Measurements from ENCODE around the gene CEP70. TPM values are rescaled to one million over a fixed set of nuclear protein-coding genes. Genes with fewer than 3 reads are reported as not detected.
"Not testable (repeated sequence)": the region's sequence is repeated elsewhere in the genome, so short reads cannot be mapped to it uniquely, and the experiment has no call there.

CEP70 gene
- 10 to 100 TPM; 33.9 to 44.8 (median 42.1) TPM for polyA plus RNA-seq (ENCODE audit: insufficient read length in 4 of 4)

GRCh38 chr3:138594150-138594934 is at the start of gene CEP70:
TSS of gene CEP70 (minus strand) at chr3:138594260. CDS start at chr3:138572927, 21,333 bp downstream.
- DNase-seq (ENCODE audit: low read depth in 4 of 4, low spot score in 3 of 4): peak; percentile 84 to 91 (median 88)

GRCh38 chr3:138642927-138643253 is 48.8 kb upstream of the CEP70 start:
- no peak for DNase-seq (ENCODE audit: low read depth in 4 of 4, low spot score in 3 of 4)

GRCh38 chr3:138642226-138642926 is 48.3 kb upstream of the CEP70 start:
- no peak for DNase-seq (ENCODE audit: low read depth in 4 of 4, low spot score in 3 of 4)

GRCh38 chr3:138640537-138640936 is 46.5 kb upstream of the CEP70 start:
- DNase-seq (ENCODE audit: low read depth in 4 of 4, low spot score in 3 of 4): no peak

- DNase-seq (ENCODE audit: low read depth in 4 of 4, low spot score in 3 of 4): no peak
These were observed 44.6 kb upstream of the CEP70 start for GRCh38 chr3:138638641-138639040.

GRCh38 chr3:138629526-138629925 is 35.5 kb upstream of the CEP70 start:
- DNase-seq (ENCODE audit: low read depth in 4 of 4, low spot score in 3 of 4): no peak

GRCh38 chr3:138625707-138626365 is 31.8 kb upstream of the CEP70 start:
- DNase-seq (ENCODE audit: low read depth in 4 of 4, low spot score in 3 of 4): no peak

- DNase-seq (ENCODE audit: low read depth in 4 of 4, low spot score in 3 of 4): no peak
These were observed 30.5 kb upstream of the CEP70 start for GRCh38 chr3:138624518-138624917.

- no peak for DNase-seq (ENCODE audit: low read depth in 4 of 4, low spot score in 3 of 4)
These were observed 26.4 kb upstream of the CEP70 start for GRCh38 chr3:138620431-138620830.

- no peak for DNase-seq (ENCODE audit: low read depth in 4 of 4, low spot score in 3 of 4)
These were observed 21.4 kb upstream of the CEP70 start for GRCh38 chr3:138615462-138615861.

GRCh38 chr3:138609898-138610266 is 15.8 kb upstream of the CEP70 start:
- DNase-seq (ENCODE audit: low read depth in 4 of 4, low spot score in 3 of 4): no peak

- DNase-seq (ENCODE audit: low read depth in 4 of 4, low spot score in 3 of 4): peak; percentile 50 to 63 (median 59)
These were observed 14.5 kb upstream of the CEP70 start, which contains the start of gene FAIM for GRCh38 chr3:138608322-138609135. TSS of gene FAIM (plus strand) at chr3:138608771. CDS start at chr3:138619727, 10,956 bp downstream.

GRCh38 chr3:138604106-138604595 is 10.1 kb upstream of the CEP70 start:
- not testable (repeated sequence) for DNase-seq (ENCODE audit: low read depth in 4 of 4, low spot score in 3 of 4)

- not testable (repeated sequence) for DNase-seq (ENCODE audit: low read depth in 4 of 4, low spot score in 3 of 4)
These were observed 7.6 kb upstream of the CEP70 start for GRCh38 chr3:138601661-138602060.

- no peak for DNase-seq (ENCODE audit: low read depth in 4 of 4, low spot score in 3 of 4)
These were observed 6.2 kb upstream of the CEP70 start for GRCh38 chr3:138600100-138600745.

GRCh38 chr3:138598534-138598933 is 4.5 kb upstream of the CEP70 start:
- no peak for DNase-seq (ENCODE audit: low read depth in 4 of 4, low spot score in 3 of 4)

- DNase-seq (ENCODE audit: low read depth in 4 of 4, low spot score in 3 of 4): not testable (repeated sequence)
These were observed 3.3 kb upstream of the CEP70 start for GRCh38 chr3:138597186-138597976.

- no peak for DNase-seq (ENCODE audit: low read depth in 4 of 4, low spot score in 3 of 4)
These were observed 1.0 kb upstream of the CEP70 start for GRCh38 chr3:138594935-138595610.

Data from left renal pelvis (tissue), 4 donors.